ENCODE measurements around the gene C1QTNF4. TPM values are rescaled to one million over a fixed set of nuclear protein-coding genes. Genes with fewer than 3 reads are reported as not detected.

C1QTNF4 gene
- total and polyA plus RNA-seq, 9 of the 15 experiments (the other 6 are each of a cell fraction or from before 2014, with no cell fraction given): not detected

GRCh38 chr11:47593492-47593933, 698 bp downstream of the C1QTNF4 start (continued):
- no peak for TF ChIP-seq HBP1 (CRISPR knock-in tag; IDR thresholded peaks at IDR 0.05)
- TF ChIP-seq ZNF717 (CRISPR knock-in tag; IDR thresholded peaks at IDR 0.05): no peak

- FAIRE-seq: no peak
- CTCF ChIA-PET (ENCODE audit: low intra/inter-chr PET ratio): no interaction called here
- H2AFZ ChIP-seq (ENCODE audit: low read depth, low read length): no peak overlapping the region
- no peak for DNase-seq (ENCODE audit: extremely low read depth in 1 of 4, low spot score in 3 of 4)
- no peaks in the 10 kb centered on the region for H3K36me3 ChIP-seq (ENCODE audit: control insufficient read depth, insufficient read depth, low read length)
- 18% methylated on average over 2 of the region's 2 CpGs for WGBS (ENCODE audit: insufficient coverage, low coverage, missing lambda C conversion rate)
- no peak overlapping the region for H3K4me3 ChIP-seq
- H3K27me3 ChIP-seq (ENCODE audit: control insufficient read depth in 2 of 2, insufficient read depth in 2 of 2, low read length in 2 of 2): peaks cover 24 to 35% of the 10 kb centered on the region in 2 experiments
- H3K4me1 ChIP-seq (replicated peaks in 1 of 2; ENCODE audit: control insufficient read depth in 2 of 2, insufficient read depth in 2 of 2, low read length in 2 of 2): peaks cover 0 to 16% of the 10 kb centered on the region in 2 experiments; a peak in 2 of 5 replicates
- no peaks in the 10 kb centered on the region for H4K20me1 ChIP-seq (replicated peaks; ENCODE audit: control insufficient read depth, insufficient read depth, low read length)
- no peaks in the 10 kb centered on the region for H3K9me3 ChIP-seq (replicated peaks; ENCODE audit: control insufficient read depth, insufficient read depth, low read depth, low read length)
- peaks cover 3% of the 10 kb centered on the region for H3K9me1 ChIP-seq (ENCODE audit: control insufficient read depth, insufficient read depth, low read length)
- intact Hi-C loops (cut with micrococcal nuclease) (no loop called here), in situ Hi-C loops (cut with MboI) (no loop called here)
- ATAC-seq: no peak
- H3K4me2 ChIP-seq (ENCODE audit: insufficient read depth, low read length): no peak overlapping the region
- POLR2A ChIA-PET: interaction anchor here (0.6 to 6.2 kb wide), 3 partner anchors 8 to 234 kb away, joined by 3 to 35 read pairs (median 3); partner anchors contain the start of gene FAM180B
- H3K27ac ChIP-seq (ENCODE audit: extremely low read depth, low read depth, low read length): no peak overlapping the region
- H3K79me2 ChIP-seq (ENCODE audit: control insufficient read depth, insufficient read depth, low read length): no peaks in the 10 kb centered on the region
- no TSS peak for BruUV-seq (replicated peaks)
- peak; percentile 88 for TF ChIP-seq BCOR (IDR thresholded peaks at IDR 0.05)
- no peak for TF ChIP-seq SMARCA5 (IDR thresholded peaks at IDR 0.05)
- no peak for TF ChIP-seq ATF1 (CRISPR knock-in tag; IDR thresholded peaks at IDR 0.05)
- TF ChIP-seq ATF1 (tag; IDR thresholded peaks at IDR 0.05): no peak
- no peak for TF ChIP-seq HMG20B (CRISPR knock-in tag; IDR thresholded peaks at IDR 0.05)
- no peak for TF ChIP-seq MCM3 (IDR thresholded peaks at IDR 0.05)
- no peak for TF ChIP-seq KHSRP (IDR thresholded peaks at IDR 0.05)
- no peak for TF ChIP-seq ASH1L (IDR thresholded peaks at IDR 0.05; ENCODE audit: borderline replicate concordance, low read depth, partially characterized antibody)
- TF ChIP-seq TAF15 (IDR thresholded peaks at IDR 0.05; ENCODE audit: low read depth, low read length): no peak
- no peak for TF ChIP-seq BCL6 (CRISPR knock-in tag; IDR thresholded peaks at IDR 0.05)
- 0 out of 2 replicates have a peak, but pooled peaks have one; percentile 45 for TF ChIP-seq ESRRA (IDR thresholded peaks at IDR 0.05; ENCODE audit: borderline replicate concordance, low read depth)
- TF ChIP-seq KDM1A (IDR thresholded peaks at IDR 0.05): 0 out of 4 replicates have a peak, but pooled peaks of 1 of the 2 experiments have one; percentile 26
- TF ChIP-seq RBM25 (IDR thresholded peaks at IDR 0.05; ENCODE audit: low read depth, low read length, severe bottlenecking): peak; percentile 53
- no peak for TF ChIP-seq MAZ (CRISPR knock-in tag; conservative IDR thresholded peaks at IDR 0.05 in 1 of 2, IDR thresholded peaks at IDR 0.05 in 1 of 2)
- TF ChIP-seq MEIS2 (IDR thresholded peaks at IDR 0.05; ENCODE audit: partially characterized antibody): no peak
- no peak for TF ChIP-seq ZNF586 (CRISPR knock-in tag; conservative IDR thresholded peaks at IDR 0.05)
- no peak overlapping the region for H3K9ac ChIP-seq (ENCODE audit: insufficient read depth in 1 of 2, low read depth in 2 of 2, low read length in 2 of 2)
Measured at GRCh38 chr11:47592970-47593369, 1.2 kb downstream of the C1QTNF4 start.

Data from K562 (cell line).